Measurements from ENCODE around the gene JAML.

Gene JAML

DNA sequence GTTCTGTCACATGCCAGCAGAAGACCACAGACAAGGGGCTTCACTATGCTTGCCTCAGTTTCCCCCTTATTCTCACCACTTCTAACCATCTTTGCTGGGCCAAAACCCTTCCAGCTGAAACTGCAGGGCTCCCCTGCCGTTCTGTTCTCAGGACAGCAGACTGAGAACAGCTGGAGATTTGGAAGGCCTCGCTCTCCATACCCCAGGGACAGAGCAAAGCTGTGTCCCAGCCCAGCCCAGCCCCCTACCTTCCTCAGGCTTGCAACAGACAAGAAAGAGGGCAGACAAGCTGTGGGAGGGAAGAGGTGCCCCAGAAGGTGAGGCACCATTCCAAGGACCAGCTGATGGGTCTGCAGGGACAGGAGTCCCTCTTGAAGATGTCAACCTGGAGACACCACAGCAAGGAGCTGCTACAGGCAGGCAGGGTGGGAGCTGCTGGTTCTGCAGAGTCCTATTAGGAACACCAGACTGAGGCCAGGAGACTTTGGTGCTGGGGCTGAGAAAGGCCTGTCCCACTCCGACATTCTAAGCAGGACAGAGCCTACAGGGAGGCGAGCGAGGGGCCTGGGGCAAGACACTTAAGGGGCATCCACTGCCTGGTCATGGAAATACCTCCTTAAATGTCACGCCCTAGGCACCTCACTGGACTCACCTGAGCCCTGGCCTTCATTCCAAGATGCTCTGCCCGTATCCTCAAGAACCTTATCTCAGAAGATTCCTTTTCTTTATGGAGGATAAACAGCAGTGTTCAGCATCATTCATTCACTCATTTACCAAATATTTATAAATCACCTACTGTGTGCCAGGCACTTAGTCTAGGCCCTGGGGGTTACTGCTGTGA lies 55.3 kb downstream of the JAML start:
- no peaks in the 10 kb centered on the region for H3K36me3 ChIP-seq
- no peak overlapping the region for H3K27ac ChIP-seq
- no peaks in the 10 kb centered on the region for H3K9me3 ChIP-seq
- no peak for TF ChIP-seq Cebpa-rat (IDR thresholded peaks at IDR 0.05)
- no peak overlapping the region for H3K4me2 ChIP-seq
- H3K4me3 ChIP-seq = no peak overlapping the region
- no peak overlapping the region for H3K9ac ChIP-seq
- H3K4me1 ChIP-seq = no peaks in the 10 kb centered on the region
- H3K27me3 ChIP-seq = no peaks in the 10 kb centered on the region
- no peaks in the 10 kb centered on the region for H4K20me1 ChIP-seq

DNA sequence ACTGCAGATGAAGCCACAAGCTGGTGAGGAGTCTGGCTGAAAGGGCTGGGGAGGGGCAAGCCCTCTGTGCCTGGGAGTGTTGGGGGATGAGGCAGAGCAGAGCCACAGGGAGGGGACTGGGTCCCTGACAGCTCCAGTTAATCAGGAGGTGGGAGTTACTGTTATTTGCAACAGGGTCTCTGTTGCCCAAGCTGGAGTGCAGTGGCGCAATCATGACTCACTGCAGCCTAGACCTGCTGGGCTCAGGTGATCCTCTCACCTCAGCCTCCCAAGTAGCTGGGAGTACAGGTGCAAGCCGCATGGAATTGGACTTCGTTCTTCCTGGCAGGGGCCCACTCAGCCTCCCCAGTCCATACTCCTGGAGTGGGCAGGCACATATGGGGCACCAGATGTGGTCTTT lies 56.1 kb downstream of the JAML start:
- H3K9ac ChIP-seq = no peak overlapping the region
- H3K27ac ChIP-seq = no peak overlapping the region
- 0 out of 2 replicates have a peak, but pooled peaks cover under 1% of the 10 kb centered on the region for H3K4me1 ChIP-seq
- no peak overlapping the region for H3K4me3 ChIP-seq
- H3K9me3 ChIP-seq = no peaks in the 10 kb centered on the region
- no peaks in the 10 kb centered on the region for H4K20me1 ChIP-seq
- H3K36me3 ChIP-seq = no peaks in the 10 kb centered on the region
- H3K27me3 ChIP-seq = no peaks in the 10 kb centered on the region
- no peak for TF ChIP-seq Cebpa-rat (IDR thresholded peaks at IDR 0.05)
- H3K4me2 ChIP-seq = no peak overlapping the region

DNA sequence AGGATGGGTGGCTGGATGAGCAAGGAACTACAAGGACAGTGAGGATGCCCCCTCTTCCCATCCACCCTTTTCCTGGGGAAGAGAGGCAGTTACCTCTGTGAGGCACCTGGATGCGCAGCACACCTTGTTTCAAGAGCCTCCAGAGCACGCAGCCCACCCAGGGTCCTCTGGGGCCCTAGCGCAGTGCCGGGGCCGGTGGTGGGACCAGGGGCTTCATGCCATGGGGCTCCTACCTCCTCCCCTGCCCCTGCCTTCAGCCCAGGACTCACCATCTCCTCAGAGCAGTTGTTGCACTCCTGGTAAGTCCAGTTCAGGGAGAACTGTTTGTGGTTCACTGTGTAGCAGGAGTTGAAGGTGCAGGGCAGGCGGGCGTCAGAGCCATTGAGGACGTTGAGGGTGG lies 56.5 kb downstream of the JAML start:
- no peak overlapping the region for H3K9ac ChIP-seq
- no peak overlapping the region for H3K27ac ChIP-seq
- H3K4me1 ChIP-seq = peaks cover 4% of the 10 kb centered on the region; the same call in 1 of the 2 replicates
- H3K9me3 ChIP-seq = no peaks in the 10 kb centered on the region
- no peak overlapping the region for H3K4me3 ChIP-seq
- no peaks in the 10 kb centered on the region for H4K20me1 ChIP-seq
- H3K36me3 ChIP-seq = no peaks in the 10 kb centered on the region
- no peaks in the 10 kb centered on the region for H3K27me3 ChIP-seq
- no peak for TF ChIP-seq Cebpa-rat (IDR thresholded peaks at IDR 0.05)
- H3K4me2 ChIP-seq = no peak overlapping the region

DNA sequence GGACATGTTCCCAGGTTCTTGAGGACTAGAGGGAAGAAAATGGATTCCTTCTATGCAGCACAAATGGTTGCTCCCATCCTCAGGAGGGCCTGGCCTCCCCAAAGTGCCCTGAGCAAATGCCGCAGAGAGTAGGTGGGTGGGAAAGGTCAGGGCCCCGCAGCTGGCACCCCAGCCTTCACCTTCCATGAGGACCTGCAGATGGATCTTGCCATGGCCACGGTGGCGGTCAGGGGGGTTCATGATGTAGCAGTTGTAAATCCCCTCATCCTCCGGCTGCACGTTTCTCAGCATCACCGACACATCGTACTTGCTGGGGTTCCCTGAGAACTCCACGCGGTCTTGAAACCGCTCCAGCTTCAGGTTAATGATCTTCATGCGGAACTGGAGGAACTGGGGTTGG lies 56.9 kb downstream of the JAML start:
- no peak overlapping the region for H3K27ac ChIP-seq
- H3K9ac ChIP-seq = no peak overlapping the region
- H3K4me3 ChIP-seq = no peak overlapping the region
- TF ChIP-seq Cebpa-rat (IDR thresholded peaks at IDR 0.05) = no peak
- no peaks in the 10 kb centered on the region for H3K27me3 ChIP-seq
- peaks cover 7% of the 10 kb centered on the region; the same call in 1 of the 2 replicates for H3K4me1 ChIP-seq
- H4K20me1 ChIP-seq = no peaks in the 10 kb centered on the region
- H3K4me2 ChIP-seq = no peak overlapping the region
- H3K36me3 ChIP-seq = no peaks in the 10 kb centered on the region
- no peaks in the 10 kb centered on the region for H3K9me3 ChIP-seq

DNA sequence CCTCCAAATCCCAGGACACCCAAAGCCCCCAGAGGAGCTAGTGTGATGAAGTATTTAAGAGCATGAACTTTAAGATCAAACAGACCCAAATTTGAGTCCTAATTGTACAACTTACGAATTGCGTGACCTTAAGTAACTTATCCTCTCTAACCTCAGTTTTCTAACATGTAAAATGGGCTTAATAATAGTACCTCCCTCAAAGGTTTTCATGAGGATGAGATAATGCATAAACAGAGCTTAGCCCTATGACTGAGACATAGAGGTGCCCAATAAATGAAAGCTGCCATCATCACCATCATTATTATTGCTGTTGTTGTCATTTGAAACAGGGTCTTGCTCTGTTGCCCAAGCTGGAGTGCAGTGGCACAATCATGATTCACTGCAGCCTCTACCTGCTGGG lies 57.6 kb downstream of the JAML start:
- Histone ChIP-seq H3K4me1 (peaks cover 7% of the 10 kb centered on the region; the same call in 1 of the 2 replicates), H3K27ac (no peak overlapping the region), H3K9me3 (no peaks in the 10 kb centered on the region), H3K4me2 (no peak overlapping the region), H4K20me1 (no peaks in the 10 kb centered on the region), H3K4me3 (no peak overlapping the region), H3K36me3 (no peaks in the 10 kb centered on the region), H3K27me3 (no peaks in the 10 kb centered on the region), H3K9ac (no peak overlapping the region)
- TF ChIP-seq Cebpa-rat (IDR thresholded peaks at IDR 0.05) = no peak

DNA sequence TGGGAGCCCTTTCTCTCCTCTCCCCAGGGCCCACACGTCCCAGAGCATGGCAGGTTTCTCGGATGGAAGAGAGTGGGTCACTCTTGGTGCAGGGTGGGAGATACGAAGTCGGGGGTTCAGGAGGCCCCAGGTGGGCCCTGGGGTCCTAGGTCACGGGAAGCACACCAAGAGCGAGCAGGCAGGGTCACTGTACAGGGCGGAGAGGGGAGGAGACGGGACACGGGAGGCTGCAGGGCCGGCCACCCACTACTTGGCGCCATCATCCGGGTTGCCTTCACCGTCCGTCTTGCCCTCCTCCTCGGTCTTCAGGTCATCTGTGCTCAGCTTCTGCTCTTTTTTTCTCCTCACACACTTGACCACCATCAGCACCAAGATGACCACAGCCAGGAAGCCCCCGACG lies 58.2 kb downstream of the JAML start:
- Histone ChIP-seq H4K20me1 (no peaks in the 10 kb centered on the region), H3K9ac (no peak overlapping the region), H3K27ac (no peak overlapping the region), H3K27me3 (no peaks in the 10 kb centered on the region), H3K9me3 (no peaks in the 10 kb centered on the region), H3K4me1 (peaks cover 7% of the 10 kb centered on the region; the same call in 1 of the 2 replicates), H3K4me3 (no peak overlapping the region), H3K4me2 (no peak overlapping the region), H3K36me3 (no peaks in the 10 kb centered on the region)
- no peak for TF ChIP-seq Cebpa-rat (IDR thresholded peaks at IDR 0.05)

DNA sequence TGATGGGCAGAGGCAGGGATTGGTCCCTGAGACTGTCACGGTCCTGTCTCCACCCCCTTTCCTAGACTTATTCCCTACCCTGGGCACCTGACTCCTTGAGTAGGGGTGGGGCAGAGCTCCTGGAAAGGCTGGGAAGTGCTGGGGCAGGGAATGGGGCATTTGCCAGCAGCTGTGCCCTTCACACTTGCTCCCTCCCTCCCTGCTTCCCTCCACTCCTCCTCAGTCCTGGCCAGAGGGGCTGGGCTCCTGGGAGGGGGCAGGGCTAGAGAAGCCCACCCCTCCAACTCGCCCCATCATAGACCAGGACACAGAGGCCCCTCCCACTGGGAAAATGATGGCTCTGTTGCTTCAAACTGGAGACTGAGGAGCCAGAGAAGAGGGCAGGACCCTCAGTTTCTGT lies 59.9 kb downstream of the JAML start:
- no peaks in the 10 kb centered on the region for H3K27me3 ChIP-seq
- H3K4me3 ChIP-seq = no peak overlapping the region

DNA sequence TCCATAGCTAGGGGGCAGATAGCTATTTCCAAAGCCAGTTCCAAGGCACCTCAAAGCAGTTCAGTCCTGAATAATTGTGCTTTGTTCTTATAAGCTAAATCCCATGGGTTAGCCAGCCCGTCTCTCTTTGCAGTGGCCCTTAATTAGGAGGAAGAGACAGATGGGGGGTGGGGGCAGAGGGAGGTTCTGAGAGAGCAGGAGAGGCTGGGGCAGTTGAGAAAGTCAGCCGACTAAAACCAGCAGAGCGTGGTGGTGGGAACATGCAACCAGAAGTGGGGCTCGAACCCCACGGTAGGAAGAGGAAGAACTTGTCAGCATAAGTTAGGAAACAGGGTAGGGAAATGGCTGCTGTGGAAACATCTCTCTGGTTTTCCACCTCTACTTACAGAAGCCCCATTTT lies 61.3 kb downstream of the JAML start:
- H3K4me1 ChIP-seq = peaks cover 7% of the 10 kb centered on the region; the same call in 1 of the 2 replicates
- no peaks in the 10 kb centered on the region for H4K20me1 ChIP-seq
- no peak overlapping the region for H3K4me2 ChIP-seq
- no peak for TF ChIP-seq Cebpa-rat (IDR thresholded peaks at IDR 0.05)
- peaks cover 13% of the 10 kb centered on the region for H3K27me3 ChIP-seq
- H3K36me3 ChIP-seq = no peaks in the 10 kb centered on the region
- no peaks in the 10 kb centered on the region for H3K9me3 ChIP-seq
- H3K27ac ChIP-seq = no peak overlapping the region
- H3K4me3 ChIP-seq = no peak overlapping the region
- H3K9ac ChIP-seq = no peak overlapping the region

More for the DNA sequence above, 59.9 kb downstream of the JAML start:
- no peaks in the 10 kb centered on the region for H3K36me3 ChIP-seq
- no peak overlapping the region for H3K4me2 ChIP-seq
- no peak for TF ChIP-seq Cebpa-rat (IDR thresholded peaks at IDR 0.05)
- H4K20me1 ChIP-seq = no peaks in the 10 kb centered on the region
- no peak overlapping the region for H3K27ac ChIP-seq
- H3K9ac ChIP-seq = no peak overlapping the region
- H3K9me3 ChIP-seq = no peaks in the 10 kb centered on the region
- H3K4me1 ChIP-seq = peaks cover 7% of the 10 kb centered on the region; the same call in 1 of the 2 replicates

DNA sequence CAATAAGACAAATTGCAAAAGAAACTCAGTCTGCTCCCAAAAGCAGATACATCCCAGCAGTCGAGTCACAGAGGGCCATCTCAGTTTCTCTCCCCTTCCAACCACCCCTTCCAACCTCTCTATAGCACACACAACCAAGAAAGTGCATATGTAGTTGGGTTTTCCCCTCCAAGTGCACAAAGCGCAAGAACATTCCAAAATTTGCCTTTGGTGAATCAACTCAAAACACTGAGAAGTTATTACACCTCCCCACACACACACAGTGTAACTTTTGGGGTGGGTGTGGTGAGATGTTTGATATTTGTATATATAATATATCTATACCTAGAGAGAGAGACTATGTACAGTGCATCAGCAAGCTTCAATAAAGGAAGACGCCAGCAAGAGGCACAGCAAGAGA lies 62.0 kb downstream of the JAML start:
- no peak for TF ChIP-seq Cebpa-rat (IDR thresholded peaks at IDR 0.05)
- Histone ChIP-seq H3K4me2 (no peak overlapping the region), H3K36me3 (no peaks in the 10 kb centered on the region), H3K4me1 (peaks cover 7% of the 10 kb centered on the region; the same call in 1 of the 2 replicates), H3K27ac (no peak overlapping the region), H4K20me1 (no peaks in the 10 kb centered on the region; the same call in 1 of the 2 replicates), H3K27me3 (peaks cover 20% of the 10 kb centered on the region), H3K9me3 (no peaks in the 10 kb centered on the region), H3K4me3 (no peak overlapping the region), H3K9ac (no peak overlapping the region)

DNA sequence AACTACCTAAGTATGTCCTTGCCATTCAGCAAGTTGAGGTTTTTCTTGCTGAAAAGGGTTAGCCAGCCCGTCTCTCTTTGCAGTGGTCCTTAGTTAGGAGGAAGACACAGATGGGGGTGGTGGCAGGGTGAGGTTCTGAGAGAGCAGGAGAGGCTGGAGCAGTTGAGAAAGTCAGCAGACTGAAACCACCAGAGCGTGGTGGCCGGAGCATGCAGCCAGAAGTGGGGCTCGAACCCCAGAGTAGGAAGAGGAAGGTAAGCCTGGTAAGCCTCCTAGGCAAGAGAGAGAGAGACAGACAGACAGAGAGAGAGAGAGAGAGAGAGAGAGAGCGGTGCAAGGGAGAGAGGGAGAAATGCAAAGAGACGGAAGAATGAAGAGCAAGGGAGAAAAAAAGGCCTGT lies 63.0 kb downstream of the JAML start:
- Histone ChIP-seq H3K9ac (no peak overlapping the region), H3K27me3 (peaks cover 30% of the 10 kb centered on the region)

More for the DNA sequence above, 63.0 kb downstream of the JAML start:
- Histone ChIP-seq H3K36me3 (no peaks in the 10 kb centered on the region), H3K4me1 (peaks cover 7% of the 10 kb centered on the region; the same call in 1 of the 2 replicates), H4K20me1 (peaks cover 3% of the 10 kb centered on the region; the same call in 1 of the 2 replicates), H3K27ac (no peak overlapping the region), H3K4me3 (no peak overlapping the region), H3K4me2 (no peak overlapping the region), H3K9me3 (no peaks in the 10 kb centered on the region)
- TF ChIP-seq Cebpa-rat (IDR thresholded peaks at IDR 0.05) = no peak

Data from BLaER1 (cell line).